ENCODE data around the gene TP53BP1.

TP53BP1 gene

DNA sequence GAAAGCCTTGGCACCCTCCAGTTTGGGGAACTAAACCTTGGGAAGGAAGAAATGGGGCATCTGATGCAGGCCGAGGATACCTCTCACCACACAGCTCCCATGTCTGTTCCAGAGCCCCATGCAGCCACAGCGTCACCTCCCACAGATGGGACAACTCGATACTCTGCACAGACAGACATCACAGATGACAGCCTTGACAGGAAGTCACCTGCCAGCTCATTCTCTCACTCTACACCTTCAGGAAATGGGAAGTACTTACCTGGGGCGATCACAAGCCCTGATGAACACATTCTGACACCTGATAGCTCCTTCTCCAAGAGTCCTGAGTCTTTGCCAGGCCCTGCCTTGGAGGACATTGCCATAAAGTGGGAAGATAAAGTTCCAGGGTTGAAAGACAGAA lies 32.2 kb upstream of the TP53BP1 start:
- Mint-ChIP-seq H3K9me3 (no peaks in the 10 kb centered on the region), H3K36me3 (peaks cover 5% of the 10 kb centered on the region), H3K4me1 (peaks cover 25% of the 10 kb centered on the region), H3K4me3 (no peak overlapping the region), H3K27me3 (peaks cover 9% of the 10 kb centered on the region), H3K27ac (peak overlapping the region; percentile 6)
- no peak for DNase-seq
- CTCF ChIA-PET, result no interaction called here

DNA sequence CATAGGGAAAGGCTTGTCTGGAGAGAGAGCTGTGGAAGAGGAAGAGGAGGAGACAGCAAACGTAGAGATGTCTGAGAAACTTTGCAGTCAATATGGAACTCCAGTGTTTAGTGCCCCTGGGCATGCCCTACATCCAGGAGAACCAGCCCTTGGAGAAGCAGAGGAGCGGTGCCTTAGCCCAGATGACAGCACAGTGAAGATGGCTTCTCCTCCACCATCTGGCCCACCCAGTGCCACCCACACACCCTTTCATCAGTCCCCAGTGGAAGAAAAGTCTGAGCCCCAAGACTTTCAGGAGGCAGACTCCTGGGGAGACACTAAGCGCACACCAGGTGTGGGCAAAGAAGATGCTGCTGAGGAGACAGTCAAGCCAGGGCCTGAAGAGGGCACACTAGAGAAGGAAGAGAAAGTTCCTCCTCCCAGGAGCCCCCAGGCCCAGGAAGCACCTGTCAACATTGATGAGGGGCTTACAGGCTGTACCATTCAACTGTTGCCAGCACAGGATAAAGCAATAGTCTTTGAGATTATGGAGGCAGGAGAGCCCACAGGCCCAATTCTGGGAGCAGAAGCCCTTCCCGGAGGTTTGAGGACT lies 31.4 kb upstream of the TP53BP1 start:
- no peak for DNase-seq
- Mint-ChIP-seq H3K4me1 (peaks cover 25% of the 10 kb centered on the region), H3K27ac (no peak overlapping the region), H3K36me3 (peaks cover 5% of the 10 kb centered on the region), H3K27me3 (peaks cover 16% of the 10 kb centered on the region), H3K9me3 (no peaks in the 10 kb centered on the region), H3K4me3 (no peak overlapping the region)
- CTCF ChIA-PET, result no interaction called here

DNA sequence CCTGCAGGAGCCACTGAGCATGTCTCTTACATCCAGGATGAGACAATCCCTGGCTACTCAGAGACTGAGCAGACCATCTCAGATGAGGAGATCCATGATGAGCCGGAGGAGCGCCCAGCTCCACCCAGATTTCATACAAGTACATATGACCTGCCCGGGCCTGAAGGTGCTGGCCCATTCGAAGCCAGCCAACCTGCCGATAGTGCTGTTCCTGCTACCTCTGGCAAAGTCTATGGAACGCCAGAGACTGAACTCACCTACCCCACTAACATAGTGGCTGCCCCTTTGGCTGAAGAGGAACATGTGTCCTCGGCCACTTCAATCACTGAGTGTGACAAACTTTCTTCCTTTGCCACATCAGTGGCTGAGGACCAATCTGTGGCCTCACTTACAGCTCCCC lies 30.7 kb upstream of the TP53BP1 start:
- Mint-ChIP-seq H3K9me3 (no peaks in the 10 kb centered on the region), H3K4me3 (no peak overlapping the region), H3K27ac (no peak overlapping the region), H3K27me3 (peaks cover 23% of the 10 kb centered on the region), H3K4me1 (peaks cover 31% of the 10 kb centered on the region), H3K36me3 (peaks cover 5% of the 10 kb centered on the region)
- no peak for DNase-seq
- CTCF ChIA-PET, result interaction anchor here (1.7 kb wide), 1 partner anchor 9 kb away, joined by 7 read pairs; no protein-coding TSS in a partner anchor

DNA sequence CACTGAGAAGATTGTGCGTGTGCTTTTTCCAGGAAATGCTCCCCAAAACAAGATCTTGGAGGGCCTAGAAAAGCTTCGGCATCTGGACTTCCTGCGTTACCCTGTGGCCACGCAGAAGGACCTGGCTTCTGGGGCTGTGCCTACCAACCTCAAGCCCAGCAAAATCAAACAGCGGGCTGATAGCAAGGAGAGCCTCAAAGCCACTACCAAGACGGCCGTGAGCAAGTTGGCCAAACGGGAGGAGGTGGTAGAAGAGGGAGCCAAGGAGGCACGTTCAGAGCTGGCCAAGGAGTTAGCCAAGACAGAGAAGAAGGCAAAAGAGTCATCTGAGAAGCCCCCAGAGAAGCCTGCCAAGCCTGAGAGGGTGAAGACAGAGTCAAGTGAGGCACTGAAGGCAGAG lies 29.3 kb upstream of the TP53BP1 start:
- peaks cover 43% of the 10 kb centered on the region for H3K4me1 Mint-ChIP-seq
- no peak overlapping the region for H3K4me3 Mint-ChIP-seq
- H3K27me3 Mint-ChIP-seq, result peaks cover 37% of the 10 kb centered on the region
- H3K9me3 Mint-ChIP-seq, result no peaks in the 10 kb centered on the region
- DNase-seq, result no peak
- CTCF ChIA-PET, result interaction anchor here (1.7 kb wide), 1 partner anchor 8 kb away, joined by 7 read pairs; no protein-coding TSS in a partner anchor
- no peak overlapping the region for H3K27ac Mint-ChIP-seq
- peaks cover 5% of the 10 kb centered on the region for H3K36me3 Mint-ChIP-seq

DNA sequence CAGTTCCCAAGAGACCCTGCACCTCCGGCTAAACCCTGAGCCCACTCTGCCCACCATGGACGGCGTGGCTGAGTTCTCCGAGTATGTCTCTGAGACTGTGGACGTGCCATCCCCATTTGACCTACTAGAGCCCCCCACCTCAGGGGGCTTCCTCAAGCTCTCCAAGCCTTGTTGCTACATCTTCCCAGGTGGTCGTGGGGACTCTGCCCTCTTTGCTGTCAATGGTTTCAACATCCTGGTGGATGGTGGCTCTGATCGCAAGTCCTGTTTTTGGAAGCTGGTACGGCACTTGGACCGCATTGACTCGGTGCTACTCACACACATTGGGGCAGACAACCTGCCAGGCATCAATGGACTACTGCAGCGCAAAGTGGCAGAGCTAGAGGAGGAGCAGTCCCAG lies 28.5 kb upstream of the TP53BP1 start:
- Mint-ChIP-seq H3K4me3 (no peak overlapping the region), H3K4me1 (peaks cover 49% of the 10 kb centered on the region), H3K27ac (no peak overlapping the region), H3K9me3 (no peaks in the 10 kb centered on the region), H3K36me3 (peaks cover 6% of the 10 kb centered on the region), H3K27me3 (peaks cover 46% of the 10 kb centered on the region)
- no peak for DNase-seq
- CTCF ChIA-PET, result interaction anchor here (0.6 kb wide), 1 partner anchor 50 kb away, joined by 4 read pairs; no protein-coding TSS in a partner anchor

DNA sequence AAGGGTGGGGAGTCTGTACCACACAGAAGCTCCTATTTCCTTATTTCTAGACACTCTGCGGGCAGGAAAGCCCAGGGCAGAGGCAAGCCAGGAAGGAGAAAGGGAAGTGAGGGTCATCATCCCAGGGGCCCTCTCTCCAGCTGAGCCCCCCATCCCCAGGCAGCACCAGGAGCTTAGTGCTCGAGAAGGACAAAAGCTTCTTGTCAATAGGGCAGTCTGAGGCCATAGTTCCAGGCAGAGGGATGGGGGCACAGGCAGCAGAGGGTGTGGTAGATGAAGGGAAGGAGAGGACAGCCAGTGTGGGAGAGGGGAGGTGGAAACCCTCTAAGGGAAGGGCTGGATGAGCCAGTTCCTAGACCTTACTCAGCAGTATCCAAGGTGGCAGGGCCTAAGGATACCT lies 27.2 kb upstream of the TP53BP1 start:
- H3K27ac Mint-ChIP-seq, result no peak overlapping the region
- no peak for DNase-seq
- H3K36me3 Mint-ChIP-seq, result peaks cover 14% of the 10 kb centered on the region
- peaks cover 55% of the 10 kb centered on the region for H3K27me3 Mint-ChIP-seq
- CTCF ChIA-PET, result no interaction called here
- H3K4me3 Mint-ChIP-seq, result no peak overlapping the region
- no peaks in the 10 kb centered on the region for H3K9me3 Mint-ChIP-seq
- peaks cover 49% of the 10 kb centered on the region for H3K4me1 Mint-ChIP-seq

DNA sequence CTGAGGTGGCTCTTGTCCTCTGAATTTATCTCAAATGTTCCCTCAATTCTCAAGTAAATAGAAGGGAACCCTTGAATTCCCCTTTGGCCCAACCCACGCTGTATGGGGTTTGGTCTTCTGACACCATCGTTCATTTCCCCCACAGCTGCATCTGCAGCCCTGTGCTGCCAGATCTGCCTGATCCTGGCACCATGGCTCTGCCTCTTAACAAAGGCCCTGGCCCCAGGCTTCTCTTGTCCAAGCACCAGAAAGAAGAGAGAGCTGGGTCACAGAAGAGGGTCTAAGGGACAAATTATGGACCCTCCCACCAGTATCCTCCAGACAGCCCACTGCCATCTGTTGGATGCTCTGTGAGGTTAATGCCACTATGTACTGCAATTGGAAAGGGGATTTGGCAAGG lies 26.2 kb upstream of the TP53BP1 start:
- Mint-ChIP-seq H3K36me3 (peaks cover 13% of the 10 kb centered on the region), H3K4me3 (no peak overlapping the region), H3K27ac (no peak overlapping the region), H3K9me3 (no peaks in the 10 kb centered on the region), H3K4me1 (peaks cover 48% of the 10 kb centered on the region), H3K27me3 (peaks cover 55% of the 10 kb centered on the region)
- no peak for DNase-seq
- CTCF ChIA-PET, result no interaction called here

DNA sequence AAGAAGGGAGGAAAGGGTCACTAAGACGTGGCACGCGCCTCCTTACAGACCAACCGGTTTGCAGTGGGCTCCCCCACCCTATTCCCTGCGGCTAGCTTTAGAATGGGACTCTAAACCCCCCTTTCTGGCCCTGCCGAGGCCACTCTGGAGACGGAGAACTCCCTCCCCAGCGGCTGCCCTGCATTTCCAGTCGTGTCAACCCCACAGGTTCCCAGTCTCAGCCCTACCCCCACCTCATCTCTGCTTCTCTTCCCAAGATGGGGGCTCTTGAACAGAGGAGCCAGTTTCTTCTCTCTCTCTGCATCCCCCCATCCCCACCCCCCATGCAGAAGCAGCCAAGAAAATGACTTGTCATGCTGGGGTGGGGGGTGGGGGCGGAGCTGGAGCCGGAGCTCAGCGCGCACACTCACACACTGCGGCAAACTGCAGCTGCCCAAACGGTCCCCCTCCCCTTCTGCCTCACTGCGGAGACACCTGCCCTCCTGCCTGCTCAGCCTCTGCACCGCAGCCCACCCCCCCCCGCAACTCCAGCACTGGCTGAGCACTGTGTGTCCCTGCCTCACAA lies 25.3 kb upstream of the TP53BP1 start:
- H3K4me1 Mint-ChIP-seq, result peaks cover 53% of the 10 kb centered on the region
- no peaks in the 10 kb centered on the region for H3K9me3 Mint-ChIP-seq
- CTCF ChIA-PET, result interaction anchor here (0.6 kb wide), 1 partner anchor 597 kb away, joined by 3 read pairs; no protein-coding TSS in a partner anchor
- H3K36me3 Mint-ChIP-seq, result peaks cover 15% of the 10 kb centered on the region
- DNase-seq, result no peak
- peaks cover 55% of the 10 kb centered on the region for H3K27me3 Mint-ChIP-seq
- H3K4me3 Mint-ChIP-seq, result no peak overlapping the region
- no peak overlapping the region for H3K27ac Mint-ChIP-seq

DNA sequence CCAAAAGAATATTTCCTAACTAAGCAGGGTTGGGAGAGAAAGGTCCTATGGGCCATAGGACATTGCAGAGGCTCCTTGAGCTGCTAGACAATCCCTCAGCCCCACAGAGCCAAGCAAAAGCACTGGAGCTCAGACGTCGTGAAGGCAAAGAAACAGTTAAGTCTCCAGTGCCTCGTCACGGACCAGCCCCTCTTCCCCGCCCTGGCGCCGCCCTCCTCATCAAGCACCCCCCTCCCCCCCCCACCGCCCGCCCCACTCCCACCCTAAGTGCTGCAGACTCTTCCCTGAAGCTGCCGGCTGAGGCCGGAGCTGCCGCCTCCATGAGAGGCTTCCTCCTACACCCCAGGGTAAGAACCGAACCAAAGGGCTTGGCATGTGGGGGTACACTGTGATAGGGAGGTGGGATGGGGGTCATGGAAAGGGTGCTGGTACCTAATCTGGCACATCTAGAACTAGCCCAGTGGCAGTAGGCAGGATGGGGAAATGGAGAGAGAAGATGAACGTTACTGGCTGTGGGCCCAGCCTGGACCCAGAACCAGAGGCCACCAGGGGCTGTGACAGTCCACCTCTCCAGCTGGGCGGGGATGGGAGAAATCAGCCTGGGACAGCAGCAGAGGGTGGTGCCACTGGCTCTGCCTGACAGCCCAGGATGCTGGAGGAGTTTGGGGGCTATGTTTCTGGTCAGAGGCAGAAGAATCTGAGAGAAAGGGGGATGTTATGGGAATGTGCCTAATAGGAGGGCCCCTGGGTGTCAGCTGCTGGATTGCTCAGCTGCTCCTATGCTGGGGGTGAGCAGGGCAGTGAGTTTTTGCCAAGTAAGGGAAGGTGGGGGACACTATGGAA lies 24.6 kb upstream of the TP53BP1 start, which contains the start of gene MAP1A:
TSS of gene MAP1A (plus strand) at position 255 of the 843 bp plus-strand sequence. CDS start 3,866 bp downstream, outside the sequence.
- H3K36me3 Mint-ChIP-seq, result peaks cover 11% of the 10 kb centered on the region
- H3K27ac Mint-ChIP-seq, result no peak within 1 kb of the TSS
- peaks cover 60% of the 10 kb centered on the region for H3K4me1 Mint-ChIP-seq
- H3K4me3 Mint-ChIP-seq, result no peak within 1 kb of the TSS
- CTCF ChIA-PET, result interaction anchor here (0.6 to 1.7 kb wide), 2 partner anchors 34 to 596 kb away, joined by 3 to 5 read pairs; no protein-coding TSS in a partner anchor
- no peaks in the 10 kb centered on the region for H3K9me3 Mint-ChIP-seq
- peaks cover 56% of the 10 kb centered on the region for H3K27me3 Mint-ChIP-seq
- DNase-seq, result no peak

DNA sequence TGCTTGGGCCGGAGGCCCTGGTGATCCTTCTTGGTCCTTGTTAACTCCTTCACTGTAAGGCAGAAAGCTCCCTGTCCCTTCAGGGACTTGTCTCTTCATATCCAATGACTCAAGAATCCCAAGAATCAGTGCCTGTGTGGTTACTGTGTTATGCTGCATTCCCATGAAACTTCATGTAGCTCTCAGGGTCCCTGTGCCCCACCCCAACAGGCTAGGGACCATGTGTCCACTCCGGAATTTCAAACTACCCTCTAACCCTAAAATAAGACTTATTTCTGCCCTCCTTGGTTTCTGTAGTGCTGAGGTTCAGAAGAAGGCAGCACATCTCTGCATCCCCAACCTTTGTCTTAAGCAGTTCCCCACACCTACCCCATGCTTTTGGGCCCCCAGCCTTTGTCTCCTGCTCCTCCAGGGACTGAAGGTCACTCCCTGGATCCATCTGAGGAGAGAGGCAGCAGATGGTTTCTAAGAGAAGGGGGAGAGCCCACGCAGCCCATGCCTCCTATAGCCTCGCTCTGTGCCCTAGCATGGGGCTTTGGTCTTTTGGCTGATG lies 23.9 kb upstream of the TP53BP1 start:
- Mint-ChIP-seq H3K9me3 (no peaks in the 10 kb centered on the region), H3K4me3 (no peak overlapping the region), H3K27ac (no peak overlapping the region), H3K36me3 (peaks cover 12% of the 10 kb centered on the region), H3K4me1 (peaks cover 67% of the 10 kb centered on the region), H3K27me3 (peaks cover 63% of the 10 kb centered on the region)
- no peak for DNase-seq
- CTCF ChIA-PET, result interaction anchor here (1.7 kb wide), 1 partner anchor 33 kb away, joined by 5 read pairs; no protein-coding TSS in a partner anchor

DNA sequence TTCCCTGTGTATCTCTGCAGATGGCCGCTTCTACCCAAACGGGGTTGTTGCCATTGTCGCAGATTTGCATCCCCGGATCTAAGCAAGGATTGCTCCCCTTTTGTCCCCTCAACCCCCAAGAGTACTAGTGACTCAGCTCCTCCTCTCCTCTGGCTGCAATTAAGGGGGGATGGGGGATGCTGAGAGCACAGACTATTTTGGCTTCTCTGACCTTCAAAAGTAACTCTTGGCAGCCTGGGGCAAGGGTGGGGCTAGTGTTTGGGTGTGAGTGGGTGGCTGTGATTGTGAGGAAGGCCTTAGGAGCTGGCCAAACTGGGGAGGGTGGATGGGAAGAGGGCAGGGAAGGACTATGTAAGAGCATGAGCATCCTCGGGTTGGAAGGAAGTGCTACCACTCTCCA lies 23.2 kb upstream of the TP53BP1 start:
- CTCF ChIA-PET, result interaction anchor here (1.2 to 1.7 kb wide), 2 partner anchors 32 to 291 kb away, joined by 3 to 5 read pairs; no protein-coding TSS in a partner anchor
- DNase-seq, result no peak
- H3K36me3 Mint-ChIP-seq, result peaks cover 12% of the 10 kb centered on the region
- H3K27me3 Mint-ChIP-seq, result peaks cover 60% of the 10 kb centered on the region
- no peak overlapping the region for H3K4me3 Mint-ChIP-seq
- no peaks in the 10 kb centered on the region for H3K9me3 Mint-ChIP-seq
- peak overlapping the region; percentile 58 for H3K27ac Mint-ChIP-seq
- peaks cover 74% of the 10 kb centered on the region for H3K4me1 Mint-ChIP-seq

DNA sequence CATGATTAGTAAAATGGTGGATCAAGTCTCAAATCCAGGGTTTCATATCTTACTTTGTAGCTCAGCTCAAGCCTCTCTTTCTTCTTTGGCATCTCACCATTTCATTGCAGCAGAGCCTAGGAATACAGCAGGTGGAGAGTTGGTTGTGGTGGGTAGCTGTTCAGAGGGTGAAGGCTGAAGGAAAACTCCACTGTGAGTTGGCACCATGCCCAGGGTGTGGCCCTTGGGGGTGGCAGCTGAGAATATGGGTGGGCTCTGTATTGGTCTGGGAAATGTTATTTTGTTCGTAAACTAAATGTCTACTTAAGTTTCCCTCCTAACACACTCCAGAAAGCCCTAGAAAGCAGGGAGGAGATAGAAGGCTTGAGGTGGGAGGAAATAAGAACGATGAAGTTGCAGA lies 22.8 kb upstream of the TP53BP1 start:
- H3K4me3 Mint-ChIP-seq, result no peak overlapping the region
- CTCF ChIA-PET, result interaction anchor here (1.2 to 5.9 kb wide), 4 partner anchors 16 to 290 kb away, joined by 3 to 43 read pairs (median 4); no protein-coding TSS in a partner anchor
- H3K9me3 Mint-ChIP-seq, result no peaks in the 10 kb centered on the region
- H3K36me3 Mint-ChIP-seq, result peaks cover 12% of the 10 kb centered on the region
- H3K4me1 Mint-ChIP-seq, result peaks cover 77% of the 10 kb centered on the region
- peaks cover 60% of the 10 kb centered on the region for H3K27me3 Mint-ChIP-seq
- H3K27ac Mint-ChIP-seq, result no peak overlapping the region
- DNase-seq, result no peak

DNA sequence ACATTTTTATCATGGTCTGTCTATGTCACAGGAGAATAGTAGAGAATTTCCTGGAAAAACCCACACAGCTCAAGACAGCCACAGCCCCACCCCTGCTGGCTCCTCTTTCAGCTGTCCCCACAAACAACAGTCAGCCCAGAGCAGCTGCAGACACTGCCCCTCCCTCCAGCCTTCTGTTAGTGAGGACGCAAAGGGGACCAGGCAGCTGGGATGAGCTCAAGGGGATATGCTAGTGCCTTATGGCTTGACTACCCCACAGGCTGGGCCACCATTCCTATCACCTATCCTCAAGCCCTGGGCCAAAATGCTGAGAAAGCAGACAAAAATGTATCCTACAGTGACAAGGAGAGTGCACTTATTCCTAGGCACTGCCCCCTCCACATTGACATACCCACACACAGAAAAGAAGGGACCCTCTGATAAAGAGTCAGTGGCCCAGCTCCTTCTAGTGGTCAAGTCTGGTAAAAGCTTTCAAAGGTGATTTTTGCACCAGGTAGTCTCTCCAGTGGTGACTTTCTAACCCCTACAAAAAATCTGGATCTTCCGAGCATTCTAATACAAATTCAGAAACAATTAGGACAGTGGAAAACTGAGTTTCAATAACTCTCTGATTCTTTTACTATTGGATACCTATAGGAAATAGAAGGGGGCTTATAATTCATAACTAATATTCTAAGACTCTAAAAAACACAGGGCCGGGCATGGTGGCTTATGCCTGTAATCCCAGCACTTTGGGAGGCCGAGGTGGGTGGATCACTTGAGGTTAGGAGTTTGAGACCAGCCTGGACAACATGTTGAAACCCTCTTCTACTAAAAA lies 21.5 kb upstream of the TP53BP1 start:
- peaks cover 89% of the 10 kb centered on the region for H3K4me1 Mint-ChIP-seq
- peak; percentile 62 for DNase-seq
- H3K4me3 Mint-ChIP-seq, result peak overlapping the region; percentile 24
- CTCF ChIA-PET, result interaction anchor here (0.6 to 5.9 kb wide), 11 partner anchors 8 to 184 kb away, joined by 3 to 43 read pairs (median 4); partner anchors contain the start of gene LCMT2
- H3K27ac Mint-ChIP-seq, result peak overlapping the region; percentile 81
- H3K27me3 Mint-ChIP-seq, result peaks cover 48% of the 10 kb centered on the region
- no peaks in the 10 kb centered on the region for H3K9me3 Mint-ChIP-seq
- peaks cover 12% of the 10 kb centered on the region for H3K36me3 Mint-ChIP-seq
